ENCODE results near the gene PKN2.

DNA sequence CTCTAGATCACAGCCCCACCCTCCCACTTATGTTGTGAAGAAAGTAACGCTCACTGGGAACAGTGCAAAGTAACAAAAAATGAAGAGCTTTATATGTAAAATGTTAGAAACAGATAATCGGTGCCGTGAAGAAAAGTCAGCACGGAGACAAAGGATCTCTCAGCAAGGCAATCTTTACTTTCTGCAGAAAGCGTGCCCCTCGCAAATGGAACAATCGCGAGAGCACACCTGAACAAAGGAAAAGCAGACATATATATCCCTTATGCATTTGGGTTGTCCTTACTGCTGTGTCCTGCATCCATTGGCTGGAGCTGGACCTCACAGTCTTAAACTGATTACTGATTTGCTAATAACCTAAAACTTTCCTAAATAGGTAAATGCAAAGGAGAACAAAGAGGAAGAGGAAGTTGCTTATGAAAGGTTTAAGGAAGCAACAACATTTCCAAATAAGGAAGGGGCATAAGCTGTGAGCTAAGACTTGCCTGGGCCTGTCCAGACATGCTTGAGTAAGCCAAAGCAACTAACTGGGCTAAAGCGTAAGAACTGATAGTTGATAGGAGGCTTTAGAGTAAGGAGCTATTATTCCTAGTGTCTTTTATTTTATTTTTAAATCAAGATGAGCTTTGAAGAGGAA is 117.6 kb downstream of the PKN2 start:
- TF ChIP-seq, protein P1, sequence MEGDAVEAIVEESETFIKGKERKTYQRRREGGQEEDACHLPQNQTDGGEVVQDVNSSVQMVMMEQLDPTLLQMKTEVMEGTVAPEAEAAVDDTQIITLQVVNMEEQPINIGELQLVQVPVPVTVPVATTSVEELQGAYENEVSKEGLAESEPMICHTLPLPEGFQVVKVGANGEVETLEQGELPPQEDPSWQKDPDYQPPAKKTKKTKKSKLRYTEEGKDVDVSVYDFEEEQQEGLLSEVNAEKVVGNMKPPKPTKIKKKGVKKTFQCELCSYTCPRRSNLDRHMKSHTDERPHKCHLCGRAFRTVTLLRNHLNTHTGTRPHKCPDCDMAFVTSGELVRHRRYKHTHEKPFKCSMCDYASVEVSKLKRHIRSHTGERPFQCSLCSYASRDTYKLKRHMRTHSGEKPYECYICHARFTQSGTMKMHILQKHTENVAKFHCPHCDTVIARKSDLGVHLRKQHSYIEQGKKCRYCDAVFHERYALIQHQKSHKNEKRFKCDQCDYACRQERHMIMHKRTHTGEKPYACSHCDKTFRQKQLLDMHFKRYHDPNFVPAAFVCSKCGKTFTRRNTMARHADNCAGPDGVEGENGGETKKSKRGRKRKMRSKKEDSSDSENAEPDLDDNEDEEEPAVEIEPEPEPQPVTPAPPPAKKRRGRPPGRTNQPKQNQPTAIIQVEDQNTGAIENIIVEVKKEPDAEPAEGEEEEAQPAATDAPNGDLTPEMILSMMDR (IDR thresholded peaks at IDR 0.05): no peak
- TF ChIP-seq POLR2A (IDR thresholded peaks at IDR 0.05): no peak

Measured in gastroesophageal sphincter (tissue), 3 donors.